NCI-H510A treated with DMSO at 0.1 percent for 48 hours (cell line): ENCODE data around the gene GARRE1.
"Not testable (repeated sequence)": the region's sequence is repeated elsewhere in the genome, so short reads cannot be mapped to it uniquely, and the experiment has no call there.

Source experiments
- DNase-seq: peaks from one replicate; lab custom pipeline; 2025; lab: John Stamatoyannopoulos, UW

The GARRE1 gene

DNA sequence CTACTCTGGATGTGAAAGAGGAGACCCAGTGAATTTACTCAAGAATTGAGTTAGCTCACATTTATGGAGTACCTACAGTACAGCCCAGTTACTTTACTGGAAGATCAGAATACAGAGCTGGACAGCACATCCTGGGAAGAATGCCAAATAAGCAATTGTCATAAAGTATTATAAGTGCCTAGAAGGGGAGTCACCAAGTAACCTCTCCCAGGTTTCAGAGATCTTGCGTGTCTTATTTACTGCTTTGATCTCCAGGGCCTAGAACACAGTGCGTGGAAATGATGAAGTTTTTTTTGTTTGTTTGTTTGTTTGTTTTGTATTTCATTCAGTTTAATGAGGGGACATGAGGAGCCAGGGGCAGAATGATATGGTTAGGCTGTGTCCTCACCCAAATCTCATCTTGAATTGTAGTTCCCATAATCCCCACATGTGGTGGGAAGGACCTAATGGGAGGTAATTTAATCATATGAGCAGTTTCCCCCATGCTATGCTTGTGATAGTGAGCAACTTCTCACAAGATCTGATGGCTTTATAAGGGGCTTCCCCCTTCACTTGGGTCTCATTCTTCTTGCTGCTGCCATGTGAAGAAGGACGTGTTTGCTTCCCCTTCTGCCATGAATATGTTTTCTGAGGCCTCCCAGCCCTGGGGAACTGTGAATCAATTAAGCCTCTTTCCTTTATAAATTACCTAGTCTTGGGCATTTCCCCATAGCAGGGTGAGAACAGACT is 5.2 kb downstream of the GARRE1 start:
- peak; percentile 24 for DNase-seq

DNA sequence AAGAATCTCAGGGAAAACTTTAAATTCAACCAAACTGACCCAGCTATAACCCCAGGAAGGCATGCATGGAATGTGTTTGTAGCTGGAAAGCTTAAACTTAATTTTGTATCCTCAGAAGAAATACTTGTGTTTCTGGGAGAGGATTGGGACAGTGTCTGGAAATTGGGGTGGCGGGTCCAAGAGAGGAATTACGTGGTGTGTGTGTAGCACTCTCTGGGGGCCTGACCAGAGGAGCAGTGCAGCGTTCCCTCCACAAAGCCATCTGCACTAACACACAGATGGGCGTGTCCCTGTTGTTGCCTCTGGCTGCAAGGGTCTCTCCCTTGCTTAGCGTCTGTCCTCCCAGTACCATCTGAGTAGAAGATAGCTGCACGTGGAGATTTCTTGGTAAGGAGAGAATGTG is 6.4 kb downstream of the GARRE1 start:
- no peak for DNase-seq

GRCh38 chr19:34261334-34262109 is 7.2 kb downstream of the GARRE1 start:
- DNase-seq, result peak; percentile 84

GRCh38 chr19:34263745-34264237 is 9.4 kb downstream of the GARRE1 start:
- DNase-seq, result no peak

GRCh38 chr19:34265221-34265650 is 10.9 kb downstream of the GARRE1 start:
- no peak for DNase-seq

- no peak for DNase-seq
These were observed 14.7 kb downstream of the GARRE1 start for GRCh38 chr19:34269081-34269480.

GRCh38 chr19:34269489-34269888 is 15.1 kb downstream of the GARRE1 start:
- no peak for DNase-seq

GRCh38 chr19:34269968-34270621 is 15.7 kb downstream of the GARRE1 start:
- no peak for DNase-seq

DNA sequence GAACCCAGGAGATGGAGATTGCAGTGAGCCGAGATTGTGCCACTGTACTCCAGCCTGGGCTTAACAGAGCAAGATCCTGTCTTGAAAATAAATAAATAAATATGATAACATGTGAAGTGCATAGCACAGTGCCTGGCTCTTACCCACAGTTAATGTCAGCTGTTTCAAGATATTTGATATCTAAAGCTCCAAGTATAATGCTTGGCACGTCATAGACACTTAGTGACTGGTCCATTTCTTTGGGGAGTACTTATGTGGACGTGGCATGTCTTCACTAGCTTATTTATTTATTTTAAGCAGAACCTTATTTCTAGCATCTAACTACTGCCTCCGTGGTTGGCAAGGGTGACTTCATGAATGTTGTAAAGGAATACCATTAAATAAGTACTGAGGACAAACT is 18.8 kb downstream of the GARRE1 start:
- DNase-seq, result no peak

DNA sequence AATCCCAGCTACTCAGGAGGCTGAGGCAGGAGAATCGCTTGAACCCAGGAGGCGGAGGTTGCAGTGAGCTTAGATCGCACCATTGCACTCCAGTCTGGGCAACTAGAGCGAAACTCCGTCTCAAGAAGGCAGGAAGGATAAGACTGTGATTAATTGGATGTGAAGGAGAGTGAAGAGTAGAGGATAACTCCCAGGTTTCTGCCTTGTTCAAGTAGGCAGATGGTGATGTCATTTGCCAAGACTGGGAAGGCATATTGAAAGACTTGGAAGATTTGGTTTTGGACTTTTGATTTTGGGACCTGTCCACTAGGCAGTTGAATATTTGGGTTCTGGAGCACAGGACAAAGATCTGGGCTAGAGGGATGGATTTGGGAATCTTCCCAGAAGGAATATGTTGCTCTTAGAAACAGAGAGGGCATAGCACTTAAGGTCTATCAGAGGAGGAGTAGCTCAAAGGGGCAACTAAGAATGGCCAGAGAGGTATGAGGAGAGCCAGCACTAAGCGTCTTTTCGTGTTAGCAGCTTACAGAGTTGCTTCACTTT is 20.0 kb downstream of the GARRE1 start:
- no peak for DNase-seq

- no peak for DNase-seq
These were observed 20.7 kb downstream of the GARRE1 start for GRCh38 chr19:34274827-34275625.

DNA sequence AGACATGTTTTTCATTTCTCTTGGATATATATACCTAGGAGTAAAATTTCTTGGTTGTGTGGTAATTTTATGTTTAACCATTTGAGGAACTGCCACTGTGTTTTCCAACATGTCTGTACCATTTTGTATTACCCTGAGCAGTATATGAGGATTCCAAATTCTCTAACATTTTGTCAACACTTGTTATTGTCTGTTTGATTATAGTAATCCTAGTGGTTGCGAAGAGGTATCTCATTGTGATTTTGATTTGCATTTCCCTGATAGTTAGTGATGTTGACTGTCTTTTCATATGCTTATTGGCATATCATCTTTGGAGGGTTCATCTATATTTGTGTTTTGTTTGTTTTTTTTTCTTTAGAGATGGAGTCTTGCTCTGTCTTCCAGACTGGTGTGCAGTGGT is 21.4 kb downstream of the GARRE1 start:
- no peak for DNase-seq

DNA sequence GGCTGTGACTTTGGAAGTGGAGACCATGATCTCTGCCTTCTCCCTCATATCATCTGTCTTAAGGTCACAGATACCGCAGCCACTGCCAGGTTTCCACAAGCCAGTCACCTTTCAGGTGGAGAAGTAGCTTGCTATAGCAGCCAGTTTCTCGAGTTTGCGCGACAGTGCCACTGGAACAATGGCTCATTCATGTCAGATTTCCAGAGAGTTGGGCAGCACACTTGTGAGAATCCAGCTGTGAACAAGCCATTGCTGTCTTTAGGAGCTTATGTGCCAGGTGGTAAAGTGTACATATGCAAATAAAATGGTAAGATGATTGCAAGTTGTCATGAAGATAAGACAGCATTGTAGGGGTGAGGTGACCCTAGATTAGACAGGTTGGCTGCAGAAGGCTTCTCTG is 22.3 kb downstream of the GARRE1 start:
- DNase-seq, result peak; percentile 82

- DNase-seq, result no peak
These were observed 22.9 kb downstream of the GARRE1 start for GRCh38 chr19:34277244-34277643.

- DNase-seq, result no peak
These were observed 24.4 kb downstream of the GARRE1 start for GRCh38 chr19:34278783-34279182.

DNA sequence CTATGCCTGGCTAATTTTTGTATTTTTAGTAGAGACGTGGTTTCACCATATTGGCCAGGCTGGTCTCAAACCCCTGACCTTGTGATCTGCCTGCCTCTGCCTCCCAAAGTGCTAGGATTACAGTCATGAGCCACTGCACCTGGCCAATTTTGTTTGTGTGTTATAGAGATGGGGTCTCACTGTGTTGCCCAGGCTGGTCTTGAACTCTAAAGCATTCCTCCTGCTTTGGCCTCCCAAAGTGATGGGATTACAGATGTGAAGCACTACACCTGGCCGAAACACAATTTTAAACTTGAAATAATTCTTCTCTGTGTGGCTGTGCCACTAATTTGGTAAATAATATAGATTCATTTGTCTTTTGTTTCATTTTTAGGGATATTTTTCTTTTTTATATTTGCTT is 27.1 kb downstream of the GARRE1 start:
- not testable (repeated sequence) for DNase-seq

- no peak for DNase-seq
These were observed 28.5 kb downstream of the GARRE1 start for GRCh38 chr19:34282611-34283519.

DNA sequence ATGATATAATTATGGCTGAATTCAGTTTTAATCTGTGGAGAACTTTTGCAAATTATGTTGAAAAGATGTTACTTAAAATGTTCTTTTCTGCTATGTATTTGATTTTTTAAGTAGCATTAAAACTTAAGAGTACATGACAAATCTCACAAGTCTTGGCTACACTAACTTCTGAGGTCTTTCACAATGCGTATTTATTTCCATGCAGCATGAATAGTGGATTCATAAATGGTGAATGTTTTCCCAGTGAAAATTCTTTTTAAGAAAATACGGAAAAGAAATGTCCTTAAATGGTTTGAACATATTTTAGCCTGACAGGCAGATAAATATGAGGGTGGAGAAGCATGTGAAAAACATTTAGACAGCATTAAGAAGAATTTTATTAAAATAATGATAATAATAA is 30.2 kb downstream of the GARRE1 start:
- no peak for DNase-seq

DNA sequence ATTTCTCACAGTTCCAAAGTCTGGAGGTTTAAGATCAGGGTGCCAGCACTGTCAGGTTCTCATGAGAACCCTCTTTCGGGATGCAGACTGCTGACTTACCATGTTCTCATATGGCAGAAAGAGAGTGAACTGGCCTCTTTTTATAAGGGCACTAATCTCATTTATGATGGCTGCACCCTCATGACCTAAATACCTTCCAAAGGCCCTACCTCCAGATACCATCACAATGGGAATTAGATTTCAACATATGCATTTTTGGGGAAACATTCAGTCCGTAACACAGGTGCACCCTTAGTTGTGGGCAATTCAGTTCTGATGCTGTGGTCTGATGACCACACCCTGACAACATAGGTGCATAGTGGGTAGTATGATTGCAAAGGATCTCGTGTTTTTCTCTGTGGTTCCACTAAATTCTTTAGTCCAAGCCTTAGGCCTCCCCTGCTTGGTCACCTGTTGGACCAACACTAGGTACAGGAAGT is 33.3 kb downstream of the GARRE1 start:
- no peak for DNase-seq

GRCh38 chr19:34288381-34288780 is 34.0 kb downstream of the GARRE1 start:
- no peak for DNase-seq
